Measurements from ENCODE around the gene AMOTL2. TPM values are rescaled to one million over a fixed set of nuclear protein-coding genes. Genes with fewer than 3 reads are reported as not detected.

The AMOTL2 gene
- total RNA-seq, 1 experiment from 2014 or later, result 96.0 TPM

GRCh38 chr3:134371542-134372324 lies 2.5 kb downstream of the AMOTL2 start:
- no peaks in the 10 kb centered on the region for H3K9me3 ChIP-seq (ENCODE audit: low read length)
- BruUV-seq (replicated peaks), result no TSS peak
- peak overlapping the region; percentile 98 for H3K4me3 ChIP-seq (ENCODE audit: low read length)
- peaks cover 32% of the 10 kb centered on the region for H4K20me1 ChIP-seq (ENCODE audit: low read length)
- ChIA-PET POLR2A (ENCODE audit: unreplicated experiment) (no interaction called here), CTCF (no interaction called here)
- intact Hi-C loops (cut with micrococcal nuclease), result no loop called here
- TF ChIP-seq EZH2phosphoT487 (IDR thresholded peaks at IDR 0.05; ENCODE audit: borderline replicate concordance, low read length) (no peak), EZH2 (IDR thresholded peaks at IDR 0.05; ENCODE audit: low read length, unreplicated experiment) (no peak), CTCF (conservative IDR thresholded peaks at IDR 0.05; ENCODE audit: low read depth, low read length) (no peak)
- ATAC-seq, result no peak
- no peaks in the 10 kb centered on the region for H3K27me3 ChIP-seq (ENCODE audit: low read length)
- peaks cover 64% of the 10 kb centered on the region for H3K79me2 ChIP-seq (ENCODE audit: low read length)
- H3K36me3 ChIP-seq (ENCODE audit: low read depth, low read length), result peaks cover 36% of the 10 kb centered on the region
- peak overlapping the region; percentile 96 for H3K4me2 ChIP-seq (ENCODE audit: low read length)
- no peaks in the 10 kb centered on the region for H3K9me2 ChIP-seq (replicated peaks; ENCODE audit: low read length)
- no peaks in the 10 kb centered on the region for H3F3A ChIP-seq (ENCODE audit: low read length, unreplicated experiment)
- no peak for DNase-seq
- H3K4me1 ChIP-seq (ENCODE audit: insufficient read depth, low read length), result peaks cover 43% of the 10 kb centered on the region
- H3K27ac ChIP-seq (ENCODE audit: low read length), result no peak overlapping the region
- H2AFZ ChIP-seq (ENCODE audit: low read length), result no peak overlapping the region
- no peak overlapping the region for H3K9ac ChIP-seq (ENCODE audit: low read length)

- ChIA-PET POLR2A (ENCODE audit: unreplicated experiment) (interaction anchor here (0.6 kb wide), 1 partner anchor 60 kb away, joined by 3 read pairs; no protein-coding TSS in a partner anchor), CTCF (no interaction called here)
- no peak for TF ChIP-seq CTCF (conservative IDR thresholded peaks at IDR 0.05; ENCODE audit: low read depth, low read length)
- TF ChIP-seq EZH2phosphoT487 (IDR thresholded peaks at IDR 0.05; ENCODE audit: borderline replicate concordance, low read length), result no peak
- TF ChIP-seq EZH2 (IDR thresholded peaks at IDR 0.05; ENCODE audit: low read length, unreplicated experiment), result no peak
- Histone ChIP-seq H3K27me3 (ENCODE audit: low read length) (no peaks in the 10 kb centered on the region), H3K4me3 (ENCODE audit: low read length) (no peak overlapping the region), H3K79me2 (ENCODE audit: low read length) (peaks cover 64% of the 10 kb centered on the region), H3K27ac (ENCODE audit: low read length) (no peak overlapping the region), H3F3A (ENCODE audit: low read length, unreplicated experiment) (no peaks in the 10 kb centered on the region), H3K9me2 (replicated peaks; ENCODE audit: low read length) (no peaks in the 10 kb centered on the region), H3K4me1 (ENCODE audit: insufficient read depth, low read length) (peaks cover 34% of the 10 kb centered on the region), H2AFZ (ENCODE audit: low read length) (no peak overlapping the region), H4K20me1 (ENCODE audit: low read length) (peaks cover 32% of the 10 kb centered on the region), H3K36me3 (ENCODE audit: low read depth, low read length) (peaks cover 44% of the 10 kb centered on the region), H3K4me2 (ENCODE audit: low read length) (no peak overlapping the region), H3K9ac (ENCODE audit: low read length) (no peak overlapping the region), H3K9me3 (ENCODE audit: low read length) (no peaks in the 10 kb centered on the region)
- DNase-seq (no peak), ATAC-seq (no peak)
- BruUV-seq (replicated peaks), result no TSS peak
- intact Hi-C loops (cut with micrococcal nuclease), result no loop called here
Observed at GRCh38 chr3:134370611-134371531, 3.4 kb downstream of the AMOTL2 start.

Data from PC-3 (cell line).